IMR-90 (cell line): ENCODE data around the gene KLRB1. TPM values are rescaled to one million over a fixed set of nuclear protein-coding genes. Genes with fewer than 3 reads are reported as not detected.

Experiments
- ATAC-seq: fragments of 200-7000 bp; cut with Tn5 transposase; 2 replicates; pipeline ENCODE4 v1.9.1; 2020; ENCODE audit warnings: low read depth, mild to moderate bottlenecking, moderate library complexity
- BruUV-seq: library from RNA; stranded (reverse); fragments of 400-500 nt; replicated peaks from 2 replicates; lab custom pipeline; 2021; lab: Mats Ljungman, UMichigan
- CTCF ChIA-PET: fragments of 300-600 bp; formaldehyde crosslinking; extraction: SDS; loops from one replicate; lab custom pipeline; 2021; ENCODE audit warnings: antibody characterized with exemption; lab: Yijun Ruan, JAX
- POLR2A ChIA-PET: fragments of 300-600 bp; sonication (Branson Sonifier 250); formaldehyde crosslinking; loops from one replicate; lab custom pipeline; 2022; ENCODE audit warnings: antibody characterized with exemption; ENCODE audit not compliant: unreplicated experiment; lab: Charles Lee
- DNase-seq: peaks from one replicate; pipeline ENCODE4 v3.0.0; 2013
- H2AFZ ChIP-seq: replicated peaks from 2 replicates; pipeline ENCODE3; 2013; ENCODE audit warnings: low read length, mild to moderate bottlenecking; ENCODE audit not compliant: poor library complexity
- H2AK5ac ChIP-seq: 2 replicates; pipeline ENCODE4 v1.6.1; 2013; ENCODE audit warnings: low read depth, low read length, inconsistent platforms
- H2AK9ac ChIP-seq: replicated peaks from 2 replicates; pipeline ENCODE3; 2013; ENCODE audit warnings: mild to moderate bottlenecking, low read depth, low read length, moderate library complexity; ENCODE audit not compliant: poor library complexity
- H2BK120ac ChIP-seq: 2 replicates; pipeline ENCODE4 v1.6.1; 2013; ENCODE audit warnings: low read depth, low read length, inconsistent platforms
- H2BK15ac ChIP-seq: 3 replicates; pipeline ENCODE4 v1.6.1; 2013; ENCODE audit warnings: low read depth, low read length, inconsistent platforms
- H2BK20ac ChIP-seq: 2 replicates; pipeline ENCODE4 v1.6.1; 2013; ENCODE audit warnings: low read depth, mild to moderate bottlenecking, inconsistent platforms, low read length, moderate library complexity
- H2BK5ac ChIP-seq: 2 replicates; pipeline ENCODE4 v1.6.1; 2013; ENCODE audit warnings: mild to moderate bottlenecking, low read depth, low read length, inconsistent platforms; ENCODE audit not compliant: poor library complexity, severe bottlenecking
- H3K14ac ChIP-seq: replicated peaks from 2 replicates; pipeline ENCODE4 v1.6.1; 2013; ENCODE audit warnings: low read depth, low read length, inconsistent platforms
- H3K18ac ChIP-seq: 2 replicates; pipeline ENCODE4 v1.6.1; 2013; ENCODE audit warnings: low read depth, low read length, control low read depth
- H3K23ac ChIP-seq: 2 replicates; pipeline ENCODE4 v1.6.1; 2013; ENCODE audit warnings: low read depth, low read length, inconsistent platforms
- H3K27ac ChIP-seq: 2 replicates; pipeline ENCODE4 v1.5.1; 2013; ENCODE audit warnings: mild to moderate bottlenecking, control low read depth, low read length; ENCODE audit not compliant: insufficient read depth
- H3K27me3 ChIP-seq: 2 replicates; pipeline ENCODE4 v1.6.1; 2013; ENCODE audit warnings: low read length; ENCODE audit not compliant: control insufficient read depth, insufficient read depth
- H3K36me3 ChIP-seq: 2 replicates; pipeline ENCODE4 v1.6.1; 2013; ENCODE audit warnings: low read length, mixed read lengths; ENCODE audit not compliant: control insufficient read depth, insufficient read depth
- H3K4ac ChIP-seq: 2 replicates; pipeline ENCODE4 v1.6.1; 2013; ENCODE audit warnings: low read depth, low read length, inconsistent platforms
- H3K4me1 ChIP-seq: 2 replicates; pipeline ENCODE4 v1.6.1; 2013; ENCODE audit warnings: low read length, mixed read lengths; ENCODE audit not compliant: control insufficient read depth, insufficient read depth
- H3K4me2 ChIP-seq: 2 replicates; pipeline ENCODE4 v1.6.1; 2013; ENCODE audit warnings: low read depth, mild to moderate bottlenecking, control low read depth, low read length, moderate library complexity
- H3K4me3 ChIP-seq: 2 replicates; pipeline ENCODE4 v1.5.1; 2013; ENCODE audit warnings: low read depth, mild to moderate bottlenecking, control low read depth, low read length, moderate library complexity; ENCODE audit not compliant: insufficient read depth
- H3K56ac ChIP-seq: 2 replicates; pipeline ENCODE4 v1.6.1; 2013; ENCODE audit warnings: low read length, inconsistent platforms; ENCODE audit not compliant: insufficient read depth; ENCODE audit errors: extremely low read depth
- H3K79me1 ChIP-seq, 2 experiments: 2 replicates each; pipeline ENCODE4 v1.6.1; 2013; ENCODE audit warnings: low read length in 2 of 2, inconsistent platforms in 1 of 2, low read depth in 1 of 2
- H3K9ac ChIP-seq: 2 replicates; pipeline ENCODE4 v1.6.1; 2013; ENCODE audit warnings: low read depth, low read length, control low read depth
- H3K9me1 ChIP-seq: 2 replicates; pipeline ENCODE4 v1.6.1; 2013; ENCODE audit warnings: low read length, inconsistent platforms; ENCODE audit not compliant: insufficient read depth
- H3K9me3 ChIP-seq: 2 replicates; pipeline ENCODE4 v1.6.1; 2013; ENCODE audit warnings: low read length; ENCODE audit not compliant: control insufficient read depth, insufficient read depth
- H4K20me1 ChIP-seq: 2 replicates; pipeline ENCODE4 v1.6.1; 2013; ENCODE audit warnings: low read length, inconsistent platforms; ENCODE audit not compliant: insufficient read depth
- H4K5ac ChIP-seq: 2 replicates; pipeline ENCODE4 v1.6.1; 2013; ENCODE audit warnings: mild to moderate bottlenecking, low read depth, low read length, control low read depth
- H4K8ac ChIP-seq, 2 experiments: 2 replicates each; pipeline ENCODE4 v1.6.1; 2013; ENCODE audit warnings: low read depth in 2 of 2, low read length in 2 of 2, control low read depth in 1 of 2, inconsistent platforms in 1 of 2
- H4K91ac ChIP-seq: 2 replicates; pipeline ENCODE4 v1.6.1; 2013; ENCODE audit warnings: low read depth, low read length, inconsistent platforms; ENCODE audit not compliant: insufficient read depth
- CEBPB ChIP-seq: IDR thresholded peaks from 2 replicates; pipeline ENCODE4 v1.6.1; 2012; ENCODE audit warnings: low read depth, low read length, improper control_type of control experiment
- CHD1 ChIP-seq: IDR thresholded peaks from 2 replicates; pipeline ENCODE4 v1.6.1; 2012; ENCODE audit warnings: low read depth, low read length, improper control_type of control experiment
- MAZ ChIP-seq: IDR thresholded peaks from 2 replicates; pipeline ENCODE4 v1.6.1; 2012; ENCODE audit warnings: low read depth, mild to moderate bottlenecking, low read length, improper control_type of control experiment, moderate library complexity, borderline replicate concordance
- MXI1 ChIP-seq: IDR thresholded peaks from 2 replicates; pipeline ENCODE4 v1.6.1; 2012; ENCODE audit warnings: low read depth, mild to moderate bottlenecking, low read length, moderate library complexity, borderline replicate concordance
- POLR2A ChIP-seq: IDR thresholded peaks from 2 replicates; pipeline ENCODE4 v1.6.1; 2012; ENCODE audit warnings: mild to moderate bottlenecking, low read depth, low read length
- RCOR1 ChIP-seq: IDR thresholded peaks from 2 replicates; pipeline ENCODE4 v1.6.1; 2012; ENCODE audit warnings: mild to moderate bottlenecking, low read length, improper control_type of control experiment; ENCODE audit not compliant: insufficient replicate concordance
- SMC3 ChIP-seq: fragments of 150-350 bp; IDR thresholded peaks from 2 replicates; pipeline ENCODE4 v1.6.1; 2016; ENCODE audit warnings: low read depth, mild to moderate bottlenecking, antibody characterized with exemption, low read length, moderate library complexity
- USF2 ChIP-seq: fragments of 150-350 bp; IDR thresholded peaks from 2 replicates; pipeline ENCODE4 v1.6.1; 2017; ENCODE audit warnings: mild to moderate bottlenecking, antibody characterized with exemption, low read length, low read depth
- WGBS, 2 experiments: methylation state at CpG; one replicate each; pipeline versions ENCODE4 v1.1.5 to v1.1.7; 2013; ENCODE audit warnings: missing lambda C conversion rate in 2 of 2; ENCODE audit not compliant: insufficient read length in 1 of 2; ENCODE audit errors: extremely low coverage in 2 of 2; 5-methylcytosine and 5-hydroxymethylcytosine counted together
- dilution Hi-C: fragments of 300-500 bp; cut with HindIII; formaldehyde crosslinking; loops from one replicate; pipeline ENCODE4 v1.14.3; 2018; ENCODE audit warnings: low sequenced_read_pairs; ENCODE audit not compliant: unreplicated experiment
- in situ Hi-C: fragments of 300-500 bp; cut with MboI; formaldehyde crosslinking; loops from 3 replicates; pipeline ENCODE4 v1.14.3; 2019; ENCODE audit warnings: low sequenced_read_pairs, inconsistent platforms, mixed read lengths
- intact Hi-C: fragments of 100-400 bp; cut with micrococcal nuclease; formaldehyde crosslinking; loops from 2 replicates; pipeline ENCODE4 v1.10.0; 2022
- polyA plus RNA-seq, 3 experiments: library from polyadenylated mRNA; depleted of rRNA; stranded (reverse); fragments of >200 nt; gene quantifications; 2 replicates each; pipeline ENCODE4 v1.2.3, GENCODE V29; 2012; ENCODE audit warnings: low replicate concordance in 1 of 3
- total RNA-seq: library from RNA; depleted of rRNA; stranded (reverse); fragments of >200 nt; gene quantifications from 2 replicates; pipeline ENCODE4 v1.2.3, GENCODE V29; 2012

KLRB1 gene
- total and polyA plus RNA-seq, 2 of the 4 experiments (the other 2 are of a cell fraction), result not detected

GRCh38 chr12:9634177-9634803 lies 26.6 kb upstream of the KLRB1 start (continued):
- TF ChIP-seq RCOR1, result no peak

- Histone ChIP-seq H2BK5ac (no peak overlapping the region), H3K4me1 (no peaks in the 10 kb centered on the region), H4K91ac (no peak overlapping the region), H2AK5ac (no peak overlapping the region), H3K27ac (no peak overlapping the region), H3K14ac (no peak overlapping the region), H2BK15ac (no peak overlapping the region), H2AK9ac (no peak overlapping the region), H2AFZ (no peak overlapping the region), H3K4ac (no peak overlapping the region), H3K36me3 (no peaks in the 10 kb centered on the region), H3K18ac (no peak overlapping the region), H2BK120ac (no peak overlapping the region), H4K8ac (no peak overlapping the region), H3K23ac (no peak overlapping the region), H3K27me3 (no peaks in the 10 kb centered on the region; the same call in 1 of the 2 replicates), H3K9me1 (no peaks in the 10 kb centered on the region), H4K20me1 (no peaks in the 10 kb centered on the region), H3K4me3 (no peak overlapping the region), H3K56ac (no peak overlapping the region; the same call in 1 of the 2 replicates), H3K79me1 (no peaks in the 10 kb centered on the region), H4K5ac (no peak overlapping the region), H2BK20ac (no peak overlapping the region), H3K9ac (no peak overlapping the region), H3K4me2 (no peak overlapping the region), H3K9me3 (no peaks in the 10 kb centered on the region)
- dilution Hi-C loops (loop anchor here (10.0 kb wide), 1 partner anchor 72 kb away; no protein-coding TSS in a partner anchor), intact Hi-C loops (no loop called here), in situ Hi-C loops (loop anchor here (25.0 kb wide), 1 partner anchor 295 kb away; no protein-coding TSS in a partner anchor)
- TF ChIP-seq MAZ (no peak), POLR2A (no peak), CHD1 (no peak), CEBPB (no peak), SMC3 (no peak), USF2 (no peak), RCOR1 (no peak), MXI1 (no peak)
- no TSS peak for BruUV-seq
- WGBS, 2 experiments, result no CpG with 5 or more reads among the region's 13 CpGs
- ATAC-seq (no peak), DNase-seq (no peak)
- CTCF ChIA-PET, result interaction anchor here (0.9 to 2.5 kb wide), 3 partner anchors 71 to 85 kb away, joined by 3 to 7 read pairs (median 4); no protein-coding TSS in a partner anchor
- POLR2A ChIA-PET, result no interaction called here
These were observed 25.1 kb upstream of the KLRB1 start for GRCh38 chr12:9632766-9633165.
